HG03039 (cell line): ENCODE results near the gene ST14.
A peak's percentile ranks its signal among the peaks of the same experiment; 100 is the strongest.
"Not testable (repeated sequence)": the region's sequence is repeated elsewhere in the genome, so short reads cannot be mapped to it uniquely, and the experiment has no call there.

ENCODE experiments used
- ATAC-seq: cut with Tn5 transposase; IDR thresholded peaks from one replicate; pipeline ENCODE4 v1.9.1; 2021; ENCODE audit warnings: mild to moderate bottlenecking, moderate library complexity; ENCODE audit not compliant: unreplicated experiment

Gene ST14

GRCh38 chr11:130163346-130164220 is 4.0 kb downstream of the ST14 start:
- ATAC-seq: no peak

GRCh38 chr11:130164221-130164570 is 4.6 kb downstream of the ST14 start:
- no peak for ATAC-seq

- no peak for ATAC-seq
These were observed 6.2 kb downstream of the ST14 start for GRCh38 chr11:130165601-130166456.

- no peak for ATAC-seq
These were observed 6.8 kb downstream of the ST14 start for GRCh38 chr11:130166457-130166784.

- ATAC-seq: no peak
These were observed 7.6 kb downstream of the ST14 start for GRCh38 chr11:130167146-130167545.

- no peak for ATAC-seq
These were observed 8.5 kb downstream of the ST14 start for GRCh38 chr11:130168105-130168504.

- ATAC-seq: no peak
These were observed 10.8 kb downstream of the ST14 start for GRCh38 chr11:130170345-130170744.

- no peak for ATAC-seq
These were observed 12.0 kb downstream of the ST14 start for GRCh38 chr11:130171534-130171933.

GRCh38 chr11:130172001-130172400 is 12.4 kb downstream of the ST14 start:
- not testable (repeated sequence) for ATAC-seq

GRCh38 chr11:130174642-130175041 is 15.1 kb downstream of the ST14 start:
- ATAC-seq: no peak

- no peak for ATAC-seq
These were observed 16.3 kb downstream of the ST14 start for GRCh38 chr11:130175898-130176297.

- no peak for ATAC-seq
These were observed 18.2 kb downstream of the ST14 start for GRCh38 chr11:130177782-130178181.

GRCh38 chr11:130178441-130179339 is 19.1 kb downstream of the ST14 start:
- no peak for ATAC-seq

GRCh38 chr11:130179396-130180306 is 20.1 kb downstream of the ST14 start:
- no peak for ATAC-seq

- ATAC-seq: peak; percentile 69
These were observed 20.9 kb downstream of the ST14 start for GRCh38 chr11:130180491-130180890.

- peak; percentile 14 for ATAC-seq
These were observed 21.3 kb downstream of the ST14 start for GRCh38 chr11:130180896-130181294.

GRCh38 chr11:130181295-130182272 is 22.0 kb downstream of the ST14 start:
- no peak for ATAC-seq

GRCh38 chr11:130183878-130184610 is 24.5 kb downstream of the ST14 start:
- no peak for ATAC-seq
